Measurements from ENCODE around the gene ZBTB21.
"Not testable (repeated sequence)": the region's sequence is repeated elsewhere in the genome, so short reads cannot be mapped to it uniquely, and the experiment has no call there.

The ZBTB21 gene

DNA sequence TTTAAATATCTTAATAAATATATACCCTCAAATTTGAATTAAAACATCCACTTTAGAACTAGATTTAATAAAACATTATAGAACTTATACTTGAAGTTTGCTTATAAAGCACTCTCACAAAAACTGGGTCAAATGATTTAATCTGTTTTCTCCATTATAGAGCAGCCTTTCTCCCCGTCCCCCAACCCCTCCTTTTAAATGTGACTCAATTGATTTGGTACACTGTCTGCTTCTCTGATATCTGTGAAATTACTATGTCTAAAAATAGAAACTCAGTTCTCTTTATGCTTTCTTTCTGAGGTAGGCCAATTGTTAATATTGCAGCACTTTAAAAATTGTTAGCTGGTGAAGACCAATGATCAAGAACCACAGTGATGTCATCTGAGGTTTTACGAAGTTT, 6.9 kb upstream of the ZBTB21 start:
- no peak for DNase-seq

DNA sequence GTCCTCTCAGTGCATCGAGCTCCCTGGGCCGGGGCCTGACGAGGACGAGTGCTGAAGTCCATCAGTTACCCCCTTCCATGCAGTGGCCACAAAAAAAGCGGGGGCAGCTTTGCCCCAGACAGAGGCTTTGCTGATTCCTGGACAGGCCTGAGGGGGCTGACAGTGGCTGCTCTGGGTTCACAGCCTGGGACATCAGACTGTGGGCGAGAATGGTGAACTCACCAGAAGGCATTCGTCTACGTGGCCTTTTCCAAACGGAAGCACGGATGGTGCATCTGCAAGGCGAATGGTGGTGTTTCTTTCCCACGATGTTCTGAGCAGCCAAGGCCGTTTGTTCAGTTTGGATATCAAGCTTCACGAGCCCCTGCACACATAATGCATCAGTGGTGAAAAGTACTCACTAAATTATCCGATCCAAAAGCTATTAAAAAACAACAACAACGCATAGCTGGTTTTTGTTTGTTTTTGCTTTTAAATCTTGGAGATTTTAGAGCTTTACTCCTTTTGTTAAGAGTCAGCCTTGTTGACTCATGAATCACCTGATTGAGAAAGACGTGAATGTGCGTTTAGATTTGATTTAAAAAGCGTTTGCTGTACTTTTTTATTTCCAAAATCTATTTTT, 6.3 kb upstream of the ZBTB21 start:
- DNase-seq: no peak

DNA sequence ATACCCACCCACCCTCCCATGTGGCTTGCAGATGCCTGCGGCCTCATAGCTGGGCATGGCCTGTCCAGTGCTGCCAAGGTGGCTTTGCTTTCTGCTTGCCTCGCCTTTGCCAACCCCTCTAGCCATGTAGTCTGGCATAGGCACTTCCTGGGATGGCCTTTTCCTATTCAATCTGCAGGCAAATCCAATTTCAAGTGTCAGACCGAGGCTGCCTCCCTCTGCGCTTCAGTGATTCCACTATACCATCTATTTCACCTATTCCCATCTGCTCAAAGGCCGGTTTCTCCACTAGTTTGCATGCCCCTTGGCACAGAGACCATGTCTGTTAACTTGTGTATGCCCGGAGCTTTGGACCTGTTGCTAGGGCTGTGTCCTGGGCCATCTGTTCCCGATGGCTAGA, 3.8 kb upstream of the ZBTB21 start:
- DNase-seq: no peak

DNA sequence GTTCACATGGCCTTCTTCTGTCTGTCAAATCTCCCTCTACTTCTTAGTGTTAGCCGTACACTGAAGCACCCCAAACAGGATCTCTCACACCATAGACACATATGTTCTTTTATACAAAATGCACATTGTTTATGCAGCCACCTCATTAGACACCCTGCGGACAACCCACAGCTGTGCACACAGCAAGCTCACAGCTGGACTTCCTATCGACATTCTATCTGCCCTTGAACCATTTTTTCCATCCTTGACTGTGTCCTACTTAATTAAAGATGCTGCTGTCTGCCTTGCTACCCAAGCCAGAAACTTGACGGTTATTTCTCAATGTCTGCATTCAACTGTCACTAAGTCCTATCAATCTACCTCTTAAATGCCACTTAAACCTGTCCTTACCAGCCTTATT, 3.2 kb upstream of the ZBTB21 start:
- DNase-seq: no peak

DNA sequence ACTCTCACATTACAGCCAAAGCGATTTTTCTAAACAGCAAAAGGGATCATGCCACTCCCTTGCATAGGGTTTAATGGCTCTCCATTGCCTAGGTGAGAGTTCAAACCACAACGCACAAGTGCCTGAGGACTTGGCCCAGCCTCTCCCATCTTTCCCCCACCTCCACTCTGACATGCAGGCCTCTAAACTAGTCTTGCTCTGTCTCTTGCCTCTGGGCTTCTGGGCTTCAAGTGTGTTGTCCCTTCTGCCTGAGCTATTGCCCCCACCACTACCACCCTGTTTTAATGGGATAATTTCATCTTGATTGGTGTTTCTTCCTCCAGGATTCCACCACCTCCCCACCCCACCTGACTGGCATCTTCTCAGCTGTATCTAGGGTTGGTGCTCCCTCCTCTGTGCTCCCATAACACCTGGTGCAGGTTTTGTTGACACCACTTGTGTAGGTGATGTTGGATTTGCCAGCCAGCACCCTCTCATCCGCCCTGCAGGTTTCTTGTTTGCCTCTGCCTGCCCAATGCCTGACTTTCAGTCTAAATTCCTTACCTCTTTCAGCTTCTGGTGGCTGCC, 2.7 kb upstream of the ZBTB21 start:
- DNase-seq: no peak

DNA sequence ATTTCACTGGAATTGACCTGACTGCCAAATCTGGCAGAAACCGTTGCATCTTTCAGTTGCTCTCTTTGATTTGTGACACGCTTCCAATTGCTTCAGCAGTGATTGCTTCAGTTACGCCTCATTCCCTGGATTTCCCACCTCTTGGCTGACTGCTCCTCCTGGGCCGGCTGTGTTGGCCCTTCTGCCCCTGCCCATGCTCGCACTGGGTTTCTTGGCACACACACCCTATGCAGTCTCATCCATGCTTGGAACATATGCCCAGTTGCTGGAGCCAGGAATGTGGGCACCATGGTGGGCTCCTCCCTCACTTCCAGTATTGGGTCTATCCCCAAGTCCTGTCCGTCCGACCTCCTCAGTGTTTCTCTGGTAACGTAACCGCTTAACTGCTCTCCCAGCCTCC, 2.2 kb upstream of the ZBTB21 start:
- no peak for DNase-seq

DNA sequence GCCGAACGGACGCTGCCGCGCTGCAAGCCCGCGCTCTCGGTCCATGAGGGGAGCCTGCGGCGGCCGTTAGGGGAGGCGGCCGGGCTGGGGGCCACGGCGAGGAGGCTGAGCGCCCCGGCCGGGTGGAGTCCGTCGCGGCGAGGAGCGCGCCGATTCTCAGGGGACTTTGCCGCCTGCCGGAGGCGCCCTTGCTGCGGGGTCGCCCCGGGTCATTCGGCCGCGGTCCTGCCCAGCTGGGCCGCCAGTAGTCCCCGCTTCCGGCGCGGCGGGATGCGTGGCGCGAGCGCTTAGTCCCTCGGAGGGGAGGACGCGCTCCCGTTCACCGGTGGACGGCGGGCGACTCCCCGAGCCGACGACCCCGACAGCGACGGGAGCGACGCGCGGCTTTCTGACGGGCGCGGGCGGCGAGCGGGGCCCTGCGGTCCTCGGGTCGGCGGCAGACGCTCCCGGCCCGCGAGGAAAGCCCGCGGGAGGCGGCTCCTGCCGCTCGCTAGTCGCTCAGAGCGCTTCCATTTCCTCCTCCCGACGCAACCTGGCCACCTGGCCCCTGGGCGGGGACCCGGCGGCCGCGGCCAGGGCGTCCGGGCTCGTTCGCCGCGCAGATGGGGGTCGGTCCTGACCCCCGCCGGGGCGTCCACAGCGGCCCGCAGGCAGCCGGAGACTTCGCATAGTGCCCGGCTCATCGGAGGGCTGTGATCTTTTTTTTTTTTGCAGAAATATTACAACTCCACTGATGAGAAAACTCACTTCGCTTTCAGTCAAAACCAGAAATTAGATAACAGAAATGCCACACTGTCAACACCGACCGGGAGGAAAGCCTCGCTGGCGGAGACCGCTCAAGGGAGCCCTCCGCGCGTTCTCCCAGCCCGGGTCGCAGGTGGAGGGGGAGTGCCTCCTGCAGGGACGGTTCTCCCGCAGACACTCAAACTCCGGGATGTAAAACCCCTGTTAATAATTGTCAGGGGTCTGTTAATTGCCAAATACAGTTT, 641 bp upstream of the ZBTB21 start:
- no peak for DNase-seq

DNA sequence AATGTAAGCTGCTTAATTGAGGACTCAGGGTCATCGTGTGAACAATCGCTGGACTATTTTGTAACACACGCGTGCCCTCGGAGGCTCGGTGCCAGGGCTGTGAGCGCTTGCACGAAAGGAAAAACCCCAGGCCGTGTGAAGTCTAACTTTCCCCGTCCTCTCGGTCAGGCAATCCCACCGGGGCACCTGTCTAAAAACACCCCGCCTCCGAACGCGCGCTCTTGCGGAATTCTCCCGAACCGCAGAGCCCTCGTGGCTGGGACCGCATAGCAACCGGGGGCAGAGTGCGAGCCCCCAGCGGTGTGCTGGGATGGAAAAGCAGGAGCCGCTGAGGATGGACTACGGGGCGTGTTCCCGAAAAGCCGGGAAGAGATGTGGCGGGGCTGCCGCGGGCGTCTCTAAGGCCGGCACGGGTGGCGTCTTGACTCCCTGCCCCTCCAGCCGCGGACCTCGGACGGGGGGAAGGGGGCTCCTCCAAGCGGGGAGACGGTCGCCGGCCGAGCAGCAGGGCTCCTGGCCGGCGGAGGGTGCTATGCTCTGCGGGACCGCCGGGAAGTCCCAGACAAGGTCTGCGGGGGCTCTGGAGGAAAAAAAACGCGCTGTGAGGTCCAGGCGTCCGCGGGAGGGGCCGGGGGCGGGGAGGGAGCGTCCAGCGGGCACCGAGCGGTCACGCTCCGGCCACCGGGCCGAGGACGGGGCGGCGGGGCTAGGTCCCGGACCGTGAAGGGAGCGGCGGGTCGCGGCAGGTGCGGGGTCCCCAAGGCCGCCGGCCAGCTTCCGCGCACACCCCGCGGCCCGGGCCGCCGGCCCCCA, 936 bp downstream of the ZBTB21 start:
- DNase-seq: peak in 1 of 2 experiments; percentile 2

DNA sequence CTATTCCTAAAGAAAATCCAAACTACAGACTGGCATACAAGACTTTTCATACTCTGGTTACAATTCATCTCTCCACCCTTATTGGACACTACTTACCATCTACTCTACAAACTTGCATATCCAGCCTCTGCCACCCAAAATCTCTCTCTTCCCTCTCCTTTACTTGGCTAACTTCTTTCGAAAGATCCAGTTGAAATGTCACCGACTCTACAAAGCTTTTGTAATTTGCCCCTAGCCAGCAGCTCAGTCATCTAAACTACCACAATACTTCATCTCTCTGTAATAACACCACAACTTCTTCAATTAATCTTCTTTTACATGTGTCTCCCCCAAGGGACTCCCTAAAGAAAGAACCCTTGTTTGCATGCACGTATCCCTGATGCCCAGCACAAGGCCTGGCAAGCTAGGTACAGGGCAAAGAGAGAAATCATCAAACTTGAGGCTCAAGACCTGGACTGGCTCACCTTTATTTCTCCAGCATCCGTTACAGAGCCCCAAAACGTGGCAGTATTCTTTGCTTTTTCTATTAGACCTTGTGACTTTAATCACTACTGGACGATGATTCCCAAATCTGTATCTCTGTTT, 2.7 kb downstream of the ZBTB21 start:
- DNase-seq: no peak

DNA sequence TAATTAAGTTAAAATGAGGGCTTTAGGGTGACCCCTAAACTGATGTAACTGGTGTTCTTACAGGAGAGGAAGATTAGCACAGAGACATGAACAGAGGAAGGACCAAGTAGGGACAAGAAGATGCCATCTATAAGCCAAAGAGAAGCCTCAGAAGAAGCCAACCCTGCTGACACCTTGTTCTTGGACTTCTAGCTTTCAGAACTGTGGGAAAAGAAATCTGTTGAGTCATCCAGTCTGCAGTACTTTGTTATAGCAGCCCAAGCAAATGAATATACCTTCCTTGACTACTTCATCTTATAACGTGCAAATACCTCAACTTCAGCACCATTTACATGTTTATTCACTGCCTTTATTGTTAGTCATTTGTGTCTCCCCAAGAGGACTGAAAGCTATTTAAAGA, 3.4 kb downstream of the ZBTB21 start:
- no peak for DNase-seq

DNA sequence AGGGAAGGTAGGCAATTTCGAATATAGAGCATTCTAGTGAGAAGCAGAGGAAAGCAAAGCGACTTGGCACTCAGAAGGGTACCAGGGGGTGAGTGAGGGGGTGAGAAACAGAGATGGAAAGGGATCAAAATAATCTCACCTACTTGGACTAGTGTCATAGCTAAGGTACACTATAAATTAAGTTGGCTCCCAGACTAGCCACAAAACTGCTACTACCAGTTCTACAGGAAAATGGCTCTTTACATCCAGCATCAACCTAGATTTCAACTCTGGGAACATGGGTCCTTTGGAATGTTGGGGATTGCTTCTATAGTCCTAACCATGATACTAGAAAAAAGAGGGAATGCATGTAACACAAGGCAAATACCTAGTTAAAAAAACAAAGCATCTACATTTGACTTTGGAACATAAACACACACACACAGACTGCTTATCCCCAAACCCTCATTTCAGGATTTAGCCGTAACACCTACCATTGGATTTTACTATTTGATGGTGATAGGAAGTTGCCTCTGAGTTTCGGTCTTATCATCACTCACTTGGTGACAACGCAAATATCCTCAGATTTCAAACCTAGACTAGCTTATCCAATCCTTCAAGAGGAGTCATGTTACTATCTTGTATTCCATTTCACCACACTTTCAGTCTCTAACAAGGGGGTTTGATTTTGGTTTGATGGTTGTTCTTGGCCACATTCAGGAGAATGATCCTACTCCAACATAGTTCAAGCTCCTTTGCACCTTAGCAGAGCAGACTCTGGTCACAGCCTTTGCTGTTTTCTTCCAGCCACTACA, 5.6 kb downstream of the ZBTB21 start:
- DNase-seq: no peak

DNA sequence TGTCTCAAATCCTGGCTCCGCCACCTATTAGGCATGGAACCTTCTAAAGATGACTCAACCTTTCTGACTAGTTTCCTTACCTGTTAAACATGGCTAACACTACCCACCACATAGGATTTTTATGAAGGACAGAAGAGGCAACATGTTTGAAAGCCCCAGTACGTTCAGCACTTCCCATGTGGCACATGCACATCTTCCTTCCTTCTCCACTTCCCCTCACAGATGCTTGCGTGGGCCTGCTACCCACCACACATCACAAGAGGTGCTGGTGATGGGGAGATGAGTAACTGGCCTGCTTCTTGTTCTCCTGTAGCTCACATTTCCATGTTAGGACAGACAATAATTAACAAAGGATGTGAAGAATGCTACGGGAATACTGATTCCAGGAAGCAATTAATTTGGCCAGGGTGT, 7.1 kb downstream of the ZBTB21 start:
- DNase-seq: no peak

DNA sequence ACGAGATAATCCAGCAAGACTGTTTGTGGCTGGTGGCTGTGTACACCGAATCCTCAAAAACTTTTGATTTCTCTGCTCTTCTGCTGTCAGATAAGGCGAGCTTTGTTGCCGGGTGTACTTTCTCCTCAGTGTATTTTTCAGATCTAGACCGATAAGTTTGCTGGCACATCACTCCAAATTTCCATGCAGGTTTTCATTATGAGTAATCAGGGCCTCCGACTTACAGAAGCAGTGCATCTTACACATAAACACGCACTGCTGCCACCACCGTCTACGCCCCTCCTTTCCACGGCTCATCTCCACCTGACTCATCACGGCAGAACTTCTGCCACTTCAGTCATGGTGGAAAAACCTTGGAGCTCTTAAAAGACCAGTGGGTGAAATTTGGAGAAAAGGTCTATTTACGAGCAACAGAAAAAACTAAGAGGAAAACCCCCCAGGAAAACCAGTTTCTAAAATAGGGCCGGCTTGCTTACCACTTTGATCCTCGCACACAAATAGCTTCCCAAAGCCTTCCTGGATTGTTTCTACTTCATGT, 7.7 kb downstream of the ZBTB21 start:
- DNase-seq: no peak

DNA sequence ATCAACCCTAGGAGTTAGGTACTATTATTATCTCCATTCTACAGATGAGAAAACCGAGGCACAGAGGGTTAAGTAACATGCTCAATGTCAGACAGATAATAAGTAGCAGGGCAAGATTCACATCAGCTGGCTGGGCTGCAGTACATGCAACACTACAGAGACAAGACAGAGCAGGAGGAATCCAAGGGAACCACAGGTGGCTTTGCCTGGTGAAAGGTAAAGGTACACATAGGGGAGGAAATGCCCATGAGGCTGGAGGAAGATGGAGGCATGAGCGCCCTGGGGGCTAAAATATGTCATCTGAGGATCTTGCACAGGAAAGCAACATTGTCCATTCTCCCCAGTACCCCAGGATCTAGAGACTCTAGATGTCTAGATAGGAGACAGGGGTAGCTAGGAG, 8.4 kb downstream of the ZBTB21 start:
- no peak for DNase-seq

DNA sequence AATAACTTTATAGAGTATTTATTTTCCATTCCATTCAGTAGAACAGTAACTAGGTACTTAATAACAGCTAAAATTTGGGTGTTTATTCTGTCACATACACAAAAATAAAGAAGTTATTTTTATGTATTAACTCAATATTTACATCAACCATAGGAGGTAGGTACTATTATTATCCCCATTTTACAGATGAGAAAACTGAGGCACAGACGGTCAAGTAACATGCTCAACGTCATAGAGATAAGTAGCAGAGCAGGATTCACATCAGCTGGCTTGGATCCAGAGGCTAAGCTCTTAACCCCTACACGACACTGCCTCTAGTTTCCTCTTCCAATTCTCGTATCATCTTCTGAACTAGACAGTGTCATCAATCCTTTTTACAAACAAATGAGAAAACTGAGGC, 9.3 kb downstream of the ZBTB21 start:
- no peak for DNase-seq

DNA sequence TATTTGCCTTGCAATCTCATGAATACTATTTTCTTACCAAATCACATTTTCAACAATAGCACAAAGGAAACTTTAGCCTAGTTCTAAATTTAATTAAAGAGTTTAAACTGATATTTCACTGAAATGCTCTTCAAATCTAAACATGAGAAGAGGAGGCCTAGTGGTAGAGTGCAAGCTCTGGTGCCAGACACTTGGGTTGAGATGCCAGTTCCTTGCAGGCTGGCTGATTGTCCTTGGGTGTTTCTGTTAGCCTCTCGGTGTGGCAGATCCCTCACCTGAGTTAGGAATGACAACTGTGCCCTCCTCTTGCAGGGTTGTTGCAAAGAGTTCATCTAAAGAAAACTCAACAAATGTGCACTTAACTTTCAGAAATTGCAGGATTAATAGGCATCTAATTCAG, 12.5 kb downstream of the ZBTB21 start:
- no peak for DNase-seq

DNA sequence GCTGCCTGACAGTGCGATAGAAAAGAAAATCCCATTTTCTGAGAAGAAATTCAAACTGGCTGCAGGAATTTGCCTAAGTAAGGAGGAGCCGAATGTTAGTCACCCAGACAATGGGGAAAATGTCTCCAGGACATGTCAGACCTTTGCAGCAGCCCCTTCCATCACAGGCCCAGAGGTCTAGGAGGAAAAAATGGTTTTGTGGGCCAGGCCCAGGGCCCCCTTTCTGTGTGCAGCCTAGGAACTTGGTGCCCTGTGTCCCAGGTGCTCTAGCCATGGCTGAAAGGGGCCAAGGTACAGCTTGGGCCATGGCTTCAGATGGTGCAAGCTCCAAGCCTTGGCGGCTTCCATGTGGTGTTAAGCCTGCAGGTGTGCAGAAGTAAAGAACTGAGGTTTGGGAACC, 14.6 kb downstream of the ZBTB21 start:
- DNase-seq: no peak

DNA sequence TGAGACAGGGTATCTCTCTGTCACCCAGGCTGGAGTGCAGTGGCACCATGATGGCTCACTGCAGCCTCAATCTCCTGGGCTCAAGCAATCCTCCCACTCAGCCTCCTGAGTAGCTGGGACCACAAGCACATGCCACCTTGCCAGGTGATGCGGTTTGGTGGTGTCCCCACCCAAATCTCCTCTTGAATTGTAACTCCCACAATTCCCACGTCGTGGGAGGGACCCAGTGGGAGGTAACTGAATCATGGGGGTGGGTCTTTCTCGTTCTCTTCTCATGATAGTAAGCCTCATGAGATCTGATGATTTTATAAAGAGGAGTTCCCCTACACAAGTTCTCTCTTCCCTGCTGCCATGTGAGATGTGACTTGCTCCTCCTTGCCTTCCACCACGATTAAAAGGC, 15.5 kb downstream of the ZBTB21 start:
- not testable (repeated sequence) for DNase-seq

DNA sequence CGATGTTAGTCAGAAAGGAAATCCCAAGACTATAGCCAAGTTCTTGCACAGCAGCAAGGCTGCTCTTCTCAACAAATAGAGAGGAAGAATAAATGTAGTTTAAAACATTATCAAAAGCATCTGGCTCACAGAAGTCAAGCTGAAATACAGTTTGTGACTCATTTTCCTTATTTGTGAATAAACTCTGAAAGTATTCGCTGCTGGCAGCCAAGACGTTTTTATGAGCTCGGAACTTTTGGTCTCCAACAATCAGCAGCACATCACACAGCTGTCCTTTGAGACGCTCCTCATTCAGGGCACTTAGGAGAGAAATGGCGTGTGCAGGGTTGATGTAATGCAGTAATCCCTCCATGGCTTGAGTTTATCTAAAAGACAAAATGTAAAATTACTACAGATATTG, 16.4 kb downstream of the ZBTB21 start:
- no peak for DNase-seq

DNA sequence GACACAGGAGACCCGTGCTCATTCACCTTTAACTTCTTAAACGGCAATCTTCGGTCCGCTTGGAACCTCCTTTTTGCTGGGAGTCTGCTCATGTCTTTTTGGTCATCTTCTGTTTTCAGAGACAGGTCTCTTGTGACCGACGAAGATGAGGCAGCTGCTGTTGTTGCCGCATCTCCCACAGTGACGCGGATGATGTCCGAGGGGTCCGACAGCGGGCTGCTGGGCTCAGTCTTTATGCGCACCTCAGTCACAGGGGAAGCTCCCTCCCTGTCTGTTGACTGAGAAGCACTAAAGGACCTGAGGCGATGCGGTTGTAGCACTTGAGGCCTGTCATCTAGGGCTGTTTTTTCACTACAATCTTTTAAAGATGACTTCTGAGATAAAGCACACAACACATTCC, 17.6 kb downstream of the ZBTB21 start:
- DNase-seq: no peak

DNA sequence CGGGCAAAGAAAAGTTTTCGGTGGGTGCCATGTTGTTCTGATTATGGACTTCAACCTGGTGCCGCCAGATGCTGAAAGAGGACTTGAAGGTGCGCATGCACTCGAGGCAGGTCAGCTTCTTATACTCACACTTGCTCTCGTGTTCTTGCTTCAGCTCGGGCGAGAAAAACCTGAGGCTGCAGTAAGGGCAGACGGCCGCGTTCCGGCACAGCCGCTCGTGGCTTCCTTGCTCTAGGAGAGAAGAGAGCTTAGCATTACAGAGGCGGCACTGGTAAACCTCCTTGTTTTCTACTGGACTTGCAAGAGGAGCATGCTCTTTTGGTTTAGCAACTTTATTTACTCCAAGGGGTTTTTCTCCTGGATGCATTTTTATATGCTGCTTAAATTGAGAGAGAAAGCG, 18.5 kb downstream of the ZBTB21 start:
- DNase-seq: no peak

DNA sequence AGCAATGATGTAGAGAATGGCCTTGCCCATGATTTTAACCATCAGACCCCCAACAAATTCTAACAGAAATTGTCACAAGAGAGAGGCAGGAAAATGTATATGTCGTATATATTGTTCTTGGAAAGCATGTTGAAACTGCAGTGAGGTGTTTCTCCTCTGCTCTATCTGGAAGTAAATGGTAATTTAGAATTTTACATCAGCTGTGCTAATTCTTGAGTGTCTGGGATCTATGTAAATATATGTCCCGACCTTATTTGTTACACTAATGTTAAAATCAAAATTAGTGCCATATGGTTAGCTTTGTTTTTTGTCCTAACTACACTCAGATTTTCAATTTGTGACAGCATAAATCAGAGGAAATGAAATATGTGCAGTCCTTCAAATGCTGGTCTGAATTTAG, 20.5 kb downstream of the ZBTB21 start:
- DNase-seq: no peak

All from NCI-H1930 (cell line).